K562 (cell line): ENCODE data around the gene ASCL2. TPM values are rescaled to one million over a fixed set of nuclear protein-coding genes. Genes with fewer than 3 reads are reported as not detected.

Experiments used
- ATAC-seq: fragments of 200-7000 bp; cut with Tn5 transposase; 3 replicates; pipeline ENCODE4 v1.9.1; 2020; ENCODE audit warnings: moderate library complexity
- BruUV-seq: library from RNA; stranded (reverse); fragments of 400-500 nt; replicated peaks from 2 replicates; lab custom pipeline; 2021; lab: Mats Ljungman, UMichigan
- CTCF ChIA-PET: fragments of 300-600 bp; formaldehyde crosslinking; extraction: SDS; loops from one replicate; lab custom pipeline; 2021; ENCODE audit warnings: low intra/inter-chr PET ratio; lab: Yijun Ruan, JAX
- POLR2A ChIA-PET: fragments of 300-600, 350-650 bp; sonication (Branson Sonifier 250); formaldehyde crosslinking; extraction: SDS; loops from one replicate; lab custom pipeline; 2021; ENCODE audit warnings: antibody characterized with exemption, inconsistent platforms; lab: Yijun Ruan, JAX
- DNase-seq, 4 experiments: peaks; one replicate each; pipeline versions ENCODE4 v3.0.0 to v3.0.0-alpha.2; 2011 to 2018; ENCODE audit warnings: low spot score in 3 of 4, mixed read lengths in 3 of 4; ENCODE audit errors: extremely low read depth in 1 of 4
- FAIRE-seq: peaks from 2 replicates; lab custom pipeline; 2011; peaks lifted over from hg19 to GRCh38; lab: Jason Lieb, UNC
- H2AFZ ChIP-seq: 2 replicates; pipeline ENCODE4 v1.6.0; 2011; ENCODE audit warnings: low read depth, low read length, control low read depth, inconsistent platforms
- H3K27ac ChIP-seq: fragments of 200-600 bp; 3 replicates; pipeline ENCODE4 v1.8.0; 2011; ENCODE audit warnings: low read depth, mild to moderate bottlenecking, control low read depth, inconsistent platforms, low read length, moderate library complexity, mixed read lengths; ENCODE audit errors: extremely low read depth
- H3K27me3 ChIP-seq, 2 experiments: fragments of 300-600 bp in 1 of 2; 2 replicates in 1 of 2; 3 replicates in 1 of 2; pipeline versions ENCODE4 v1.6.0 to v1.8.0; 2011; ENCODE audit warnings: inconsistent platforms in 2 of 2, low read length in 2 of 2, mild to moderate bottlenecking in 1 of 2, mixed read lengths in 1 of 2, moderate library complexity in 1 of 2; ENCODE audit not compliant: control insufficient read depth in 2 of 2, insufficient read depth in 2 of 2
- H3K36me3 ChIP-seq: fragments of 300-600 bp; 3 replicates; pipeline ENCODE4 v1.8.0; 2011; ENCODE audit warnings: mild to moderate bottlenecking, low read length, inconsistent platforms; ENCODE audit not compliant: control insufficient read depth, insufficient read depth
- H3K4me1 ChIP-seq, 2 experiments: fragments of 200-600 bp in 1 of 2; replicated peaks in 1 of 2; 2 replicates in 1 of 2; 3 replicates in 1 of 2; pipeline versions ENCODE4 v1.5.1 to v1.8.0; 2011; ENCODE audit warnings: inconsistent platforms in 2 of 2, low read length in 2 of 2, mild to moderate bottlenecking in 1 of 2, mixed read lengths in 1 of 2, moderate library complexity in 1 of 2; ENCODE audit not compliant: control insufficient read depth in 2 of 2, insufficient read depth in 2 of 2
- H3K4me2 ChIP-seq: 2 replicates; pipeline ENCODE4 v1.6.1; 2011; ENCODE audit warnings: low read length, control low read depth, inconsistent platforms, mixed read lengths; ENCODE audit not compliant: insufficient read depth
- H3K4me3 ChIP-seq: fragments of 200-600 bp; sonication (generic), shearing (Covaris generic); 2 replicates; pipeline ENCODE4 v1.5.1; 2016; ENCODE audit warnings: control low read depth, inconsistent platforms
- H3K79me2 ChIP-seq: fragments of 200-600 bp; 3 replicates; pipeline ENCODE4 v1.8.0; 2011; ENCODE audit warnings: low read length, inconsistent platforms; ENCODE audit not compliant: control insufficient read depth, insufficient read depth
- H3K9ac ChIP-seq, 2 experiments: 2 replicates each; pipeline versions ENCODE4 v1.6.0 to v1.6.1; 2011; ENCODE audit warnings: low read depth in 2 of 2, low read length in 2 of 2, control low read depth in 1 of 2, inconsistent platforms in 1 of 2, mild to moderate bottlenecking in 1 of 2, mixed read lengths in 1 of 2; ENCODE audit not compliant: insufficient read depth in 1 of 2
- H3K9me1 ChIP-seq: one replicate; pipeline ENCODE4 v1.6.0; 2011; ENCODE audit warnings: inconsistent platforms, mild to moderate bottlenecking, low read length, moderate library complexity; ENCODE audit not compliant: control insufficient read depth, insufficient read depth
- H3K9me3 ChIP-seq: replicated peaks from 2 replicates; pipeline ENCODE4 v1.5.1; 2011; ENCODE audit warnings: low read depth, low read length, inconsistent platforms; ENCODE audit not compliant: control insufficient read depth, insufficient read depth
- H4K20me1 ChIP-seq: replicated peaks from 2 replicates; pipeline ENCODE4 v1.6.1; 2011; ENCODE audit warnings: low read length, inconsistent platforms, mixed read lengths; ENCODE audit not compliant: control insufficient read depth, insufficient read depth
- CBX8 ChIP-seq: fragments of 200-600 bp; sonication (generic); IDR thresholded peaks from 2 replicates; pipeline ENCODE4 v1.6.1; 2012; ENCODE audit warnings: borderline replicate concordance, mixed run types, low read depth, mild to moderate bottlenecking, moderate library complexity, mixed read lengths, low read length, control low read depth, inconsistent platforms; ENCODE audit not compliant: poor library complexity, severe bottlenecking; ENCODE audit errors: extremely low read depth
- ELK3 ChIP-seq: fragments of 450-650 bp; formaldehyde crosslinking; IDR thresholded peaks from 2 replicates; pipeline ENCODE4 v1.4.0; 2020; ENCODE audit warnings: mild to moderate bottlenecking
- ETV6 ChIP-seq, 3 experiments: fragments of 150-350 bp in 1 of 3; sonication (generic) in 1 of 3; formaldehyde crosslinking in 1 of 3; IDR thresholded peaks; 2 replicates each; pipeline versions ENCODE4 v1.6.1 to v1.8.0; 2014 to 2022; ENCODE audit warnings: borderline replicate concordance in 2 of 3, low read depth in 2 of 3, antibody characterized with exemption in 1 of 3, low read length in 1 of 3, mild to moderate bottlenecking in 1 of 3, missing genetic modification reagents in 1 of 3
- EWSR1 ChIP-seq: fragments of 450-650 bp; IDR thresholded peaks from 2 replicates; pipeline ENCODE4 v1.6.1; 2018; ENCODE audit warnings: borderline replicate concordance, mild to moderate bottlenecking, low read depth, moderate library complexity; ENCODE audit not compliant: partially characterized antibody
- HDGF ChIP-seq: fragments of 450-650 bp; IDR thresholded peaks from 2 replicates; pipeline ENCODE4 v1.6.1; 2016
- NFE2 ChIP-seq: IDR thresholded peaks from 2 replicates; pipeline ENCODE4 v1.6.1; 2014; ENCODE audit warnings: antibody characterized with exemption, low read depth
- PREB ChIP-seq: sonication (generic); formaldehyde crosslinking; IDR thresholded peaks from 2 replicates; pipeline ENCODE4 v1.8.1; 2023; ENCODE audit warnings: mild to moderate bottlenecking, missing genetic modification reagents
- SFPQ ChIP-seq: fragments of 200-400 bp; formaldehyde crosslinking; IDR thresholded peaks from 2 replicates; pipeline ENCODE4 v1.6.1; 2017; ENCODE audit warnings: mild to moderate bottlenecking, low read depth, low read length, moderate library complexity
- TEAD4 ChIP-seq, 2 experiments: sonication (generic) in 1 of 2; formaldehyde crosslinking in 1 of 2; IDR thresholded peaks; 2 replicates each; pipeline versions ENCODE4 v1.6.1 to v1.8.0; 2012 to 2022; ENCODE audit warnings: borderline replicate concordance in 1 of 2, inconsistent platforms in 1 of 2, low read length in 1 of 2, mild to moderate bottlenecking in 1 of 2, missing genetic modification reagents in 1 of 2
- ZNF24 ChIP-seq: fragments of 450-650 bp; IDR thresholded peaks from 2 replicates; pipeline ENCODE4 v1.6.1; 2016
- ZNF253 ChIP-seq: fragments of 250-450 bp; sonication (Bioruptor Pico); conservative IDR thresholded peaks from 2 replicates; pipeline ENCODE4 v1.6.1; 2021; ENCODE audit warnings: mild to moderate bottlenecking
- ZNF3 ChIP-seq: fragments of 250-450 bp; sonication (Bioruptor Pico); IDR thresholded peaks from 2 replicates; pipeline ENCODE4 v1.5.0; 2021; ENCODE audit warnings: mild to moderate bottlenecking, moderate library complexity
- ZNF316 ChIP-seq: fragments of 450-650 bp; IDR thresholded peaks from 2 replicates; pipeline ENCODE4 v1.6.1; 2016
- ZNF717 ChIP-seq: fragments of 250-450 bp; sonication (Bioruptor Pico); IDR thresholded peaks from 2 replicates; pipeline ENCODE4 v1.5.0; 2021
- ZNF79 ChIP-seq: fragments of 250-450 bp; sonication (Bioruptor Pico); IDR thresholded peaks from 2 replicates; pipeline ENCODE4 v1.4.0; 2020; ENCODE audit warnings: low read depth, mild to moderate bottlenecking, moderate library complexity
- WGBS: fragments of 100-300 bp; shearing (Covaris generic); methylation state at CpG from one replicate; pipeline ENCODE4 v1.1.6; 2016; ENCODE audit warnings: low coverage, mixed read lengths; ENCODE audit not compliant: insufficient coverage; ENCODE audit errors: missing lambda C conversion rate; 5-methylcytosine and 5-hydroxymethylcytosine counted together
- in situ Hi-C: fragments of 300-500 bp; cut with MboI; formaldehyde crosslinking; loops from 4 replicates; pipeline ENCODE4 v1.15.0; 2018; ENCODE audit warnings: inconsistent platforms, mixed read lengths
- intact Hi-C: fragments of 100-400 bp; cut with micrococcal nuclease; formaldehyde crosslinking; loops from 2 replicates; pipeline ENCODE4 v1.14.2; 2022
- polyA plus RNA-seq, 8 experiments: library from polyadenylated mRNA; depleted of rRNA in 4 of 8; stranded (reverse) in 5 of 8; unstranded in 3 of 8; fragments of >200 nt; fragmentation: Nextera tagmentation in 2 of 8; fragmentation: Illumina TruSeq in 1 of 8; extraction: Ambion mirVana in 2 of 8; extraction: Trizol in 1 of 8; gene quantifications; 2 replicates each; pipeline versions ENCODE4 v1.2.1 to v1.2.3, GENCODE V29; 2011 to 2014; ENCODE audit warnings: inconsistent platforms in 1 of 8, missing spikeins in 1 of 8
- total RNA-seq, 7 experiments: library from RNA; depleted of rRNA in 6 of 7; stranded (reverse); fragments of >200 nt in 6 of 7; fragmentation: Illumina TruSeq in 2 of 7; extraction: Trizol in 2 of 7; gene quantifications; 2 replicates each; pipeline versions ENCODE4 v1.2.1 to v1.2.3, GENCODE V29; 2011 to 2021; ENCODE audit warnings: low replicate concordance in 1 of 7

ASCL2 gene
- total and polyA plus RNA-seq, 9 of the 15 experiments (the other 6 are each of a cell fraction or from before 2014, with no cell fraction given) = 0.11 to 1.4 (median 0.36) TPM; not detected in 2

- ATAC-seq = peak; percentile 79
- FAIRE-seq = peak; percentile 100
- Histone ChIP-seq H3K4me2 (peak overlapping the region; percentile 67), H3K79me2 (peaks cover 21% of the 10 kb centered on the region; the same call in 2 of the 3 replicates), H3K9me1 (no peaks in the 10 kb centered on the region), H3K9ac (peak overlapping the region; percentile 69 to 89), H3K9me3 (no peaks in the 10 kb centered on the region), H3K27me3 (no peaks in the 10 kb centered on the region; a peak in 1 of 5 replicates), H3K27ac (peak overlapping the region; percentile 56; the same call in 2 of the 3 replicates), H3K4me3 (peak overlapping the region; percentile 14; the same call in 1 of the 2 replicates), H4K20me1 (no peaks in the 10 kb centered on the region), H2AFZ (peak overlapping the region; percentile 34; the same call in 1 of the 2 replicates), H3K36me3 (no peaks in the 10 kb centered on the region), H3K4me1 (peaks cover 60 to 93% of the 10 kb centered on the region in 2 experiments)
- POLR2A ChIA-PET = interaction anchor here (0.5 to 3.4 kb wide), 10 partner anchors 8 to 1624 kb away, joined by 3 to 24 read pairs (median 4); partner anchors contain the start of gene TSSC4
- CTCF ChIA-PET = interaction anchor here (0.8 to 5.1 kb wide), 2 partner anchors 107 to 116 kb away, joined by 3 to 85 read pairs; no protein-coding TSS in a partner anchor
- WGBS = 13% methylated on average over 11 of the region's 15 CpGs
- in situ Hi-C loops = no loop called here
- intact Hi-C loops = loop anchor here (10.0 kb wide), 2 partner anchors 231 to 591 kb away; no protein-coding TSS in a partner anchor
- DNase-seq = peak; percentile 90 to 97 (median 91)
- BruUV-seq = no TSS peak
- TF ChIP-seq ZNF24 (no peak; the same call in 1 of the 2 replicates), ZNF79 (CRISPR knock-in tag) (no peak), HDGF (no peak), NFE2 (peak; percentile 38; the same call in 1 of the 2 replicates), SFPQ (no peak), EWSR1 (no peak), TEAD4 (IDR thresholded peaks at IDR 0.05; ENCODE audit: low read length) (peak; percentile 98), TEAD4 (CRISPR knock-in tag; IDR thresholded peaks at IDR 0.05; ENCODE audit: borderline replicate concordance) (no peak), PREB (CRISPR knock-in tag) (no peak), ZNF316 (no peak), ZNF253 (CRISPR knock-in tag) (no peak), ETV6 (IDR thresholded peaks at IDR 0.05; ENCODE audit: borderline replicate concordance in 1 of 2, low read depth in 2 of 2, low read length in 1 of 2) (peak in 1 of 2 experiments; percentile 45; a peak in 1 of 4 replicates), ETV6 (CRISPR knock-in tag; IDR thresholded peaks at IDR 0.05; ENCODE audit: borderline replicate concordance) (no peak), ZNF3 (CRISPR knock-in tag) (no peak), ZNF717 (CRISPR knock-in tag) (no peak), CBX8 (no peak), ELK3 (CRISPR knock-in tag) (no peak)
Observed at GRCh38 chr11:2303627-2304505, 33.5 kb upstream of the ASCL2 start.
